ENCODE data around the gene GRID1.

DNA sequence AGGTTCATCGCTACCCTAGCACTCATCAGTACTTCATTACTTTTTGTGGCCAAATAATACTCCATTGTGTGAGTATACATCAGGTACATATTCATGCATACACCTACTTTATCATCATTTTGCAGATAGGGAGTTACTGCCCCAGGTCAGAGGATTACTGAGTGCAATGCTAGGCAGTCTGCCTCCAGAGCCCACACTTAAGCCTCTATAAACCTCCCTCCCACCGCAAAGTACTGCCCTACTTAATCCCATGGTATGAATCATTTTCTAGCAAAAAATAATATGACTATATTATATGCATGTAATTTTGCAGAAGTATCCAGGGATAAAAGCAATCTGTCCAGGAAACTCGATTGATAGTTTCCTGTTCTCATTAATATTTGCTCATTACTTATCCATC lies 194.3 kb downstream of the GRID1 start:
- TF ChIP-seq, protein P1, sequence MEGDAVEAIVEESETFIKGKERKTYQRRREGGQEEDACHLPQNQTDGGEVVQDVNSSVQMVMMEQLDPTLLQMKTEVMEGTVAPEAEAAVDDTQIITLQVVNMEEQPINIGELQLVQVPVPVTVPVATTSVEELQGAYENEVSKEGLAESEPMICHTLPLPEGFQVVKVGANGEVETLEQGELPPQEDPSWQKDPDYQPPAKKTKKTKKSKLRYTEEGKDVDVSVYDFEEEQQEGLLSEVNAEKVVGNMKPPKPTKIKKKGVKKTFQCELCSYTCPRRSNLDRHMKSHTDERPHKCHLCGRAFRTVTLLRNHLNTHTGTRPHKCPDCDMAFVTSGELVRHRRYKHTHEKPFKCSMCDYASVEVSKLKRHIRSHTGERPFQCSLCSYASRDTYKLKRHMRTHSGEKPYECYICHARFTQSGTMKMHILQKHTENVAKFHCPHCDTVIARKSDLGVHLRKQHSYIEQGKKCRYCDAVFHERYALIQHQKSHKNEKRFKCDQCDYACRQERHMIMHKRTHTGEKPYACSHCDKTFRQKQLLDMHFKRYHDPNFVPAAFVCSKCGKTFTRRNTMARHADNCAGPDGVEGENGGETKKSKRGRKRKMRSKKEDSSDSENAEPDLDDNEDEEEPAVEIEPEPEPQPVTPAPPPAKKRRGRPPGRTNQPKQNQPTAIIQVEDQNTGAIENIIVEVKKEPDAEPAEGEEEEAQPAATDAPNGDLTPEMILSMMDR (IDR thresholded peaks at IDR 0.05; ENCODE audit: low read length) = no peak
- no peak for TF ChIP-seq EZH2 (IDR thresholded peaks at IDR 0.05; ENCODE audit: borderline replicate concordance, low read length)
